NCI-H2196 (cell line): ENCODE results near the gene B3GNT2.
"Not testable (repeated sequence)": the region's sequence is repeated elsewhere in the genome, so short reads cannot be mapped to it uniquely, and the experiment has no call there.

Experiments used
- DNase-seq: peaks from one replicate; lab custom pipeline; 2025; ENCODE audit not compliant: unreplicated experiment; lab: John Stamatoyannopoulos, UW

The B3GNT2 gene

GRCh38 chr2:62234755-62235655 lies 39.1 kb downstream of the B3GNT2 start:
- DNase-seq = no peak

GRCh38 chr2:62236499-62236898 lies 40.6 kb downstream of the B3GNT2 start:
- DNase-seq = no peak

DNA sequence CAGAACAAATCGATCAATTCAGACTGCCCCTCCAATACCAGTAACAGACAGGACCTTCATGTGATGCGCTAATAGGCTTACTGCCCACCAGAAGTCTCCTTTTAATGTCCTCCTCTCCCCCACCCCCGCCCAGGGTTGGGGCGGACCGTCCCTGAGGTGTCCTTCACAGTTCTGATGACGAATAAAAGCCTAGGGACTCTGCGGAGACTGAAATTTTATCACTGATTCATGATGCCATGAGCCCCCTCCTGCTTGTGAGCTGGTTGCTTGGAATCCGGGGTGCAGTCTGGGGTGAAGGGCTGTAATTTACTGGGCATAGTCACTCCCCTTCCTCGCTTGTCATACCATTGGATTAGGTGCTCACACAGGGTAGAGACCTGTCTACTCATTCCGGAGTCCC lies 42.3 kb downstream of the B3GNT2 start:
- DNase-seq = no peak

GRCh38 chr2:62240546-62240945 lies 44.6 kb downstream of the B3GNT2 start:
- no peak for DNase-seq

- DNase-seq = no peak
These were observed 48.1 kb downstream of the B3GNT2 start for GRCh38 chr2:62243983-62244382.

GRCh38 chr2:62248226-62248625 lies 52.3 kb downstream of the B3GNT2 start:
- no peak for DNase-seq

GRCh38 chr2:62250239-62250638 lies 54.3 kb downstream of the B3GNT2 start:
- DNase-seq = no peak

DNA sequence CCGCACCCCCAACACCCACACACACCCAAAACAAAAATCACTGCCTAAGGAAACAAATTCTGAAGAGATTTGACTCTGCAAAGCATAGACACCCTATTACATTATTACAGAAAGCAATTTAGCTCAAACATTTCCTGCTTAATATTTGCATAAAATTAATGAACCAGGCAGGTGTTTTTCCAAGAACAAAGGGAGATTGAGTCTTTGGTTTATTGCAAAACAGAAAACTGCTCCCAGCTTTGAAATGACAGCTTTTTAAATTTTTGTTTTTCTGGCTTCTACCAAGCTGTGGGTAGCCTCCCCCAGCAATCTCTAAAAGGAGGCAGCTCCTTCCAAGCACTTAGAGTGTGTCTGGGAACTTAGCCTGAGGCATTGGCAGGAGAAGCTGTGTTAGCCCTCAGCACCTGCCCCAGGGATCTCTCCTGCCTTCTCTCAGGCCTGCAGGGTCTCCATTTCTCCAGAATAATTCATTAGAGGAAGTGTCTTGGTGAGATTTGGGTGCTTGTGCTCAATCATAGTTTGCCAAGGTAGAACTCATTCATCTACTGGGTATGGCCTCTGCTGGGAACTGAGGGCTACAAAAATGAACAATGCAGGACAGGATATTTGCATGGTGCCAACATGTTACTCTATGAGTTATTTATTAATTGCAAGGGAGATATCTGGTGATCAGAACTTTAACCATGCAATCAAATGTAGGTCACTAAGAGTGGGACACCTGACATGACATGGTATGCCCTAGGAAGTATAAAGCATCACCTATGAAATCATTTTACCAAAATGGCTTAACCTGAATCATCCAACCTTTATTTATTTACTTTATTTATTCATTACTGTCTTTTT lies 58.7 kb downstream of the B3GNT2 start:
- no peak for DNase-seq

DNA sequence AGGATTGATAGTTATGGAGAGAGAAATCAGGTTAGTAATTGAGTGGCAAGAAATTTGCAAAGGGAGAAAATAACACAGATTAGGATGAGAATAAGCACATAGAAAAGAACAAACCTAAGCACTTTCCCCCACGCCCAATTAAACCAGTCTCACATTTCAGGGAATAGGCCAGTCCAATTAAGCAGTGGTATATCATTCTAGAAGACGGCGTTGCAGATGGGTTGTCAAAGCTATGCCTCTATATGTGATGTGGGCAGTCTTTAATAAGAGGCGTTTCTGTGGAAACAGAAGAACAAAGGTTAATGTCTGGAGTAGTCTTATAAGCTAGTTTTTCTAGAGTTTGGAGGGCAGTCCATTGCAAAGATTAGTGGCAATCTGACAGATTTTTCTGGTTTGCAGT lies 61.6 kb downstream of the B3GNT2 start:
- no peak for DNase-seq

DNA sequence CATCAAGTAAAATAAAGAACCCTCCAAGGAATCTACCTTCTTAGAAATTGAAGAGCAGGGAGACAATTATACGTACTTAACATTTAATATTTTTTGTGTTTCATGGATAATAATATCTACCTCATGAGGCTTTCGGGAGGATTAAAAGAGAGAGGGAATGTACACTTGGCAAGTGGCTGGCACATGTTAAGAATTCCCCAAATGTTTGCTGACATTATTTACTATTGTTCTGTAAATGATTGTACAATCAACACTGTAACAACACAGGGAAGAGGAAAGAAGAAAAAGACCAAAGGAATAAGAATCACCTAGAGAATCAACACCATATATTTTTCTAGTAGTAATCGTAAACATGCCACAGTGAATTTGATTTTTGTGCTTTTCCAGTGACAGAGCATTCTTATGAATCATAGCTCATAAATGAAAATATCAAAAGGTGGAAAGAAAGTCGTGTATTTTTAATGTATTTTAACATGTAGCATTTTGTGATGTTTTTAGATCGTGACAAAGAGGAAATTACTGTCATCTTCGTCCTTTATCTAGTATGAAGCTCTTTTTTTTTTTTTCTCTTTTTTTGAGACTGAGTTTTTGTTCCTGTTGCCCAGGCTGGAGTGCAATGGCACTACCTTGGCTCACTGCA lies 67.3 kb downstream of the B3GNT2 start:
- DNase-seq = no peak

- DNase-seq = no peak
These were observed 68.3 kb downstream of the B3GNT2 start for GRCh38 chr2:62264186-62264585.

DNA sequence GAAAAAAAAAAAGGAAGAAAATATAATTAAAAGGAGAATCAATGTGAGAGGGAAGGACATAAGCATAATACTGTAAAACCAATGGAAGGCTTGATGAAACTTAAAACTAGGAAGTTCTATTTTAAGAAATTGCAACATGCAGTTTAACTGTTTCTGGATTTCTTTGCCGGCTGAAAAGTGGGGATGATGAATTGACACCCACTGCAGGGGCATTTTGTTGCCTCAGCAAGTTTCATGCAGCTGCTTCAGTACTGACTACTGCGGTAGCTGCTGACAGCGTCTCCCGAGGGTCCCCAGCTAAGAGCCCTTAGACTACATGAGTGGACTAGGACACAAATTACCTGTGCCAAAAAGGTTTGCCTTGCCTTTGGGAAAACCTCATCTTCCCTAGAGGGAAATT lies 69.2 kb downstream of the B3GNT2 start:
- no peak for DNase-seq

DNA sequence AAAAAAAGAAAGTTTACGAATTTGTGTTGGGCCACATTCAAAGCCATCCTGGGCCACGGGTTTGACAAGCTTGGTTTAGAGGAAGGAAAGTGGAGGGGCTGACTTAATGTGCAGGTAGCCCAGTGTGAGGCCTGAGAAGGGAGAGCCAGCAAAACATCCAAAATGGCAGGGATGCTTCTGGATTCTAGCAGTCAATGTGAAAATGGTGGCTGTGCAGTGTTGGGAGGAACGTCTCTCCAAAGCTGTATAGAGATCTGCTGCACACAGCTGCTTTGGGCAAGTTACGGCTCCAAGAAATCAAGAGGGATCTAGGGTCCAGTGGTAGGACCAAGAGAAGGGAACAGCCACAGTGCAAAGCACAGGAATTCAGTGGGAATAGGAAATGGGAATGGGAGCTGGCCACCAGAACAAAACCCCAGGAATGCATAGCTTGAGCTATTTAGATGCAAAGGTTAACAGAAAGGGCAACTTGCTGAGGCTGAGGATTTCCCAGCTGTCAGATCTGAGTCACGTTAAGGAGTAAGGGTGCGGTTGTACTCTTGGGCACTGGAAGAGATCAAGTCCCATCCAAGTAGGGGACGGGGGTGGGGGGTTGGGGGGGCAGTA lies 70.6 kb downstream of the B3GNT2 start:
- no peak for DNase-seq

DNA sequence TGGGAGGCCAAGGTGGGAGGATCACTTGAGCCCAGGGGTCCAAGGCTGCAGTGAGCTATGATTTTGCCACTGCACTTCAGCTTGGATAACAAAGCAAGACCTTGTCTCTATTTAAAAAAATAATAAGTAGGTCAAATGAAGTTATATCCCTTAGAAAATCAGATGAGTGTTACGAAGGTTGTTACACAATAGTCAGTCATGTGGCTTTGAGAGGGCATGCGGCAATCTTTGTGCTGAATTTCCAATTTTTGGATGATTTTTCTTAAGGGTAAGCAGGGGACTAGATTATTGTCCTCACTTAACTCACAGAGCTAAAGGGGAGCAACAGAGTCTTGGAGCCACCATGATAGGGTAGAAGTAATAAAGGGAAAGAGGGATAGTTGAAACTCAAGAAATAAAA lies 71.8 kb downstream of the B3GNT2 start:
- DNase-seq = no peak

- DNase-seq = not testable (repeated sequence)
These were observed 72.8 kb downstream of the B3GNT2 start for GRCh38 chr2:62268681-62269188.

- DNase-seq = peak; percentile 39
These were observed 74.8 kb downstream of the B3GNT2 start for GRCh38 chr2:62270728-62271127.
